Fibroblast of lung (primary cell): Measurements from ENCODE around the gene GNAI2. TPM values are rescaled to one million over a fixed set of nuclear protein-coding genes. Genes with fewer than 3 reads are reported as not detected.

Experiments used
- DNase-seq, 2 donors: peaks; one replicate each; pipeline versions ENCODE4 v3.0.0 to v3.0.0-alpha.2; 2010; ENCODE audit warnings: low read depth in 2 of 2
- H2AFZ ChIP-seq: 2 replicates; pipeline ENCODE4 v1.5.1; 2012; ENCODE audit warnings: low read length, control low read depth, inconsistent platforms
- H3K27ac ChIP-seq: 2 replicates; pipeline ENCODE4 v1.5.1; 2011; ENCODE audit warnings: low read length, control low read depth; ENCODE audit not compliant: insufficient read depth
- H3K27me3 ChIP-seq: 2 replicates; pipeline ENCODE4 v1.5.1; 2011; ENCODE audit warnings: mild to moderate bottlenecking, low read length; ENCODE audit not compliant: control insufficient read depth, insufficient read depth
- H3K36me3 ChIP-seq: 2 replicates; pipeline ENCODE4 v1.5.1; 2011; ENCODE audit warnings: low read length; ENCODE audit not compliant: control insufficient read depth, insufficient read depth
- H3K4me1 ChIP-seq: 2 replicates; pipeline ENCODE4 v1.5.1; 2011; ENCODE audit warnings: low read length; ENCODE audit not compliant: control insufficient read depth, insufficient read depth; ENCODE audit errors: extremely low read depth
- H3K4me2 ChIP-seq: 2 replicates; pipeline ENCODE4 v1.5.1; 2011; ENCODE audit warnings: low read length, control low read depth; ENCODE audit not compliant: insufficient read depth; ENCODE audit errors: extremely low read depth
- H3K4me3 ChIP-seq, 4 experiments: fragments of 200-600 bp in 1 of 4; sonication (generic) in 1 of 4; replicated peaks in 1 of 4; 2 replicates each; pipeline ENCODE4 v1.5.1; 2011 to 2016; ENCODE audit warnings: low read length in 4 of 4, low read depth in 3 of 4, mild to moderate bottlenecking in 3 of 4, control low read depth in 2 of 4, inconsistent platforms in 1 of 4, mixed read lengths in 1 of 4; ENCODE audit not compliant: insufficient read depth in 1 of 4; ENCODE audit errors: control extremely low read depth in 1 of 4
- H3K79me2 ChIP-seq: 2 replicates; pipeline ENCODE4 v1.5.1; 2012; ENCODE audit warnings: mild to moderate bottlenecking, low read length, inconsistent platforms; ENCODE audit not compliant: control insufficient read depth, insufficient read depth
- H3K9ac ChIP-seq: 2 replicates; pipeline ENCODE4 v1.5.1; 2011; ENCODE audit warnings: mild to moderate bottlenecking, low read length, control low read depth; ENCODE audit not compliant: insufficient read depth
- H3K9me3 ChIP-seq: 2 replicates; pipeline ENCODE4 v1.5.1; 2012; ENCODE audit warnings: low read depth, low read length; ENCODE audit not compliant: control insufficient read depth, insufficient read depth
- H4K20me1 ChIP-seq: 2 replicates; pipeline ENCODE4 v1.5.1; 2011; ENCODE audit warnings: low read length; ENCODE audit not compliant: control insufficient read depth, insufficient read depth; ENCODE audit errors: extremely low read depth
- EZH2 ChIP-seq: IDR thresholded peaks from 2 replicates; pipeline ENCODE4 v1.5.1; 2012; ENCODE audit warnings: low read length, control low read depth, mild to moderate bottlenecking; ENCODE audit errors: missing control alignments
- polyA plus RNA-seq, 2 donors: library from polyadenylated mRNA; depleted of rRNA in 1 of 2; stranded (reverse) in 1 of 2; unstranded in 1 of 2; fragments of >200 nt; gene quantifications; 2 replicates each; pipeline ENCODE4 v1.2.1, GENCODE V29; 2011 to 2012; ENCODE audit warnings: missing spikeins in 1 of 2
- total RNA-seq: library from RNA; depleted of rRNA; stranded (reverse); fragments of >200 nt; gene quantifications from 2 replicates; pipeline ENCODE4 v1.2.1, GENCODE V29; 2014
- TF ChIP-seq, protein P1 (sequence below), 2 donors: IDR thresholded peaks in 1 of 2; conservative IDR thresholded peaks in 1 of 2; 1 replicate in 1 of 2; 2 replicates in 1 of 2; pipeline ENCODE4 v1.5.1; 2011 to 2012; ENCODE audit warnings: low read length in 2 of 2, control low read depth in 1 of 2, inconsistent platforms in 1 of 2, low read depth in 1 of 2, mild to moderate bottlenecking in 1 of 2

GNAI2 gene
- total and polyA plus RNA-seq, 2 donors (not counting 1 experiment from before 2014, with no cell fraction given) = 238 to 704 TPM

DNA sequence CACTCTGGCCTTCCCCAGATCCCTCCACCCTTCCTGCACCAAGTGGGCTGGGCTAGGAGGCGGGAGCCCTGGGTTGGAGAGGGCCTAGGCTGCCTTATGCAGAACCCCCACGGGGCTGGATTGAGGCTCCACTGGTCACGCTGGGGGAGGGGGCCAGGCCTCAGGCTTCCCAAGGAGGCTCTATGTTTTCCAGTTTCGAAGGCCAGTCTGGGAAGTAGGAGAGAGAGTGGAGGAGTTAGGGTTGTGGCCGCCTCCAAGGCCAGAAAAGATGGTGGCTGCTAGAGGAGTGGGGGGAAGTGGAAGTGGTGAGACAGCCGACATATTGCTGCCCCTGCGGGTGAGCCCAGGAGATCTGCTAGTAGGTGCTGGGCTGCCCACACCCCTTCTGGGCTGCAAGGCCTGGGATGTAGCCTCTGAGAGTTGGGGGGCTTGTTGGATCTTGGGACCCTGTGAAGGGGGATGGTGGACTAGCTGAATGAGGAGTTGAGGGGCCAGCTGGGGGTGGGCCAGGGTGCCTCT is 1.2 kb downstream of the GNAI2 start:
- no peak overlapping the region for H2AFZ ChIP-seq
- no peaks in the 10 kb centered on the region for H4K20me1 ChIP-seq

DNA sequence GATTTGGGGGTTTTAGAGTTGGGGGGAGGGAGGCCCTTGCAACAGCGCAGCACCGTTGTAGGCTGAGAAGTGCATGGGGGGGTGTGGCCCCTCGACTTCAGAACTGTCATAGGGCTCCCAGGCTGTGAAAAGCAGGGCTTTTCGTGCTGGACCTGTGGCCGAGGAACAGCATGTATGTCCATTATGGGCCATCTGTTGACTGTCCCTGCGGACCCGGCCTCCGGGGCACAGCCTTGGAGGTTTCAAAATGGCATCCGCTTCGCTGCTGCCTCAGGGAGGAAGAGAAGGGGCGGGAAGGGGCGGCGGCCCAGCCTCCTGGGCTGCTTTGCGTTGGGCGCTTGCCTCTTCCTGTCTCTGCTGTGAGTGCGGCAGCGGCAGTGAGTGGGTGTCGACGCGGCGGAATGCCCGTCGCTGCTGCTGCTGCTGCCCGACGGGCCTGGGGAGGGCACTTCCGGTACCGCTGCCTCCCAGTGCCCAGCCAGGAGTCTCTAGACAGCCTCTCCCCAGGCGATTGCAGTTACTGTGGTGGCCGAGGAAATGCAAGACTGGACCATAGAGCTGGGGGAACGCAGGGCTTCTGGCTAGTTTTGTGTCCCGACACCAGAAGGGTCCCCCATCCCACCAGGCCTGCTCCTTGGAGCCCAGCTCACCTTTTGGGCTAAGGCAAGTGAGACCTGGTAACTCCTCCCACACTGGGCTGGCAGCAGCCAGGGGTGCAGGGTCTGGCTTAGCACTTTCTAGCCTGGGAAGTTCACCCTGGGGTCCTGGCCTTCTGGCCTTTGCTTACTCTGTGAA is 1.9 kb downstream of the GNAI2 start:
- TF ChIP-seq, protein P1, sequence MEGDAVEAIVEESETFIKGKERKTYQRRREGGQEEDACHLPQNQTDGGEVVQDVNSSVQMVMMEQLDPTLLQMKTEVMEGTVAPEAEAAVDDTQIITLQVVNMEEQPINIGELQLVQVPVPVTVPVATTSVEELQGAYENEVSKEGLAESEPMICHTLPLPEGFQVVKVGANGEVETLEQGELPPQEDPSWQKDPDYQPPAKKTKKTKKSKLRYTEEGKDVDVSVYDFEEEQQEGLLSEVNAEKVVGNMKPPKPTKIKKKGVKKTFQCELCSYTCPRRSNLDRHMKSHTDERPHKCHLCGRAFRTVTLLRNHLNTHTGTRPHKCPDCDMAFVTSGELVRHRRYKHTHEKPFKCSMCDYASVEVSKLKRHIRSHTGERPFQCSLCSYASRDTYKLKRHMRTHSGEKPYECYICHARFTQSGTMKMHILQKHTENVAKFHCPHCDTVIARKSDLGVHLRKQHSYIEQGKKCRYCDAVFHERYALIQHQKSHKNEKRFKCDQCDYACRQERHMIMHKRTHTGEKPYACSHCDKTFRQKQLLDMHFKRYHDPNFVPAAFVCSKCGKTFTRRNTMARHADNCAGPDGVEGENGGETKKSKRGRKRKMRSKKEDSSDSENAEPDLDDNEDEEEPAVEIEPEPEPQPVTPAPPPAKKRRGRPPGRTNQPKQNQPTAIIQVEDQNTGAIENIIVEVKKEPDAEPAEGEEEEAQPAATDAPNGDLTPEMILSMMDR (conservative IDR thresholded peaks at IDR 0.05 in 1 of 2, IDR thresholded peaks at IDR 0.05 in 1 of 2; ENCODE audit: low read depth in 1 of 2, low read length in 2 of 2) = no peak
- TF ChIP-seq EZH2 = no peak
- Histone ChIP-seq H3K27me3 (no peaks in the 10 kb centered on the region), H3K27ac (peak overlapping the region; percentile 81), H3K79me2 (peaks cover 69% of the 10 kb centered on the region), H3K9me3 (no peaks in the 10 kb centered on the region), H3K4me3 (peak overlapping the region; percentile 85 to 98 (median 92)), H3K4me1 (peaks cover 21% of the 10 kb centered on the region), H4K20me1 (no peaks in the 10 kb centered on the region), H3K9ac (peak overlapping the region; percentile 82), H3K36me3 (peaks cover 10% of the 10 kb centered on the region), H2AFZ (no peak overlapping the region), H3K4me2 (peak overlapping the region; percentile 97)
- DNase-seq = peak; percentile 77 to 87

More for the DNA sequence above, 1.2 kb downstream of the GNAI2 start:
- H3K4me1 ChIP-seq = peaks cover 19% of the 10 kb centered on the region
- peak overlapping the region; percentile 81 for H3K27ac ChIP-seq
- no peaks in the 10 kb centered on the region for H3K9me3 ChIP-seq
- H3K4me3 ChIP-seq = peak overlapping the region; percentile 85 to 98 (median 92)
- H3K9ac ChIP-seq = peak overlapping the region; percentile 82
- H3K36me3 ChIP-seq = peaks cover 10% of the 10 kb centered on the region
- peak; percentile 42 to 48 for DNase-seq
- H3K79me2 ChIP-seq = peaks cover 62% of the 10 kb centered on the region
- H3K4me2 ChIP-seq = peak overlapping the region; percentile 97
- TF ChIP-seq, protein P1 (conservative IDR thresholded peaks at IDR 0.05 in 1 of 2, IDR thresholded peaks at IDR 0.05 in 1 of 2; ENCODE audit: low read depth in 1 of 2, low read length in 2 of 2) = no peak
- TF ChIP-seq EZH2 = no peak
- H3K27me3 ChIP-seq = no peaks in the 10 kb centered on the region

DNA sequence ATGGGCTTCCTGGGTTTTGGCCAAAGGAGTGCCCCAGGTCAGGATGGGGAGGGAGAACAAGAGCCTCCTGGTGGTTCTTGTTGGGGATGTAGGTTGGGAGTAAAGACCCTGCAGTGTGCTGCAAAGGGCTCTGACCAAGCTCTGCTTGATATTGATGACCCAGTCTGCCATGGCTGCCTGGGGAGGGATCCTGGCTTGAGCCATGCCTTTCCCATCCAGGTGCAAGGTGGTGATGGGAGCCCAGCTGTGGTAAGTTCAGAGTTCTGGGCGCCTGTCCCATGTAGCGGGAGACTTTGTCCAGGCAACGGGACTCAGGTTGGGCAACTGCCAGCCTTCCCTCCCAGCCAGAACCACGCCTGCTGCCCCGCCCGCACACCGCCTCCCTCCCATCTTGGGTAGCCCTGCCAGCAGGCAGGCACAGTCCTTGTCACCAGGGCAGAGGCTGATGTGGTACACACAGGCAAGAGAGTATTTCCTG is 2.6 kb downstream of the GNAI2 start:
- peak overlapping the region; percentile 81 for H3K27ac ChIP-seq
- H3K9me3 ChIP-seq = no peaks in the 10 kb centered on the region
- peaks cover 10% of the 10 kb centered on the region for H3K36me3 ChIP-seq
- H3K9ac ChIP-seq = peak overlapping the region; percentile 82
- peak overlapping the region; percentile 85 to 98 (median 92) for H3K4me3 ChIP-seq
- TF ChIP-seq, protein P1 (conservative IDR thresholded peaks at IDR 0.05 in 1 of 2, IDR thresholded peaks at IDR 0.05 in 1 of 2; ENCODE audit: low read depth in 1 of 2, low read length in 2 of 2) = no peak
- no peak for TF ChIP-seq EZH2
- peak in 1 of 2 donors; percentile 34 for DNase-seq
- peaks cover 25% of the 10 kb centered on the region for H3K4me1 ChIP-seq
- peak overlapping the region; percentile 97 for H3K4me2 ChIP-seq
- no peaks in the 10 kb centered on the region for H3K27me3 ChIP-seq
- H3K79me2 ChIP-seq = peaks cover 75% of the 10 kb centered on the region
- H4K20me1 ChIP-seq = no peaks in the 10 kb centered on the region
- no peak overlapping the region for H2AFZ ChIP-seq
